Measurements from ENCODE around the gene PCDHGB2.
"Not testable (repeated sequence)": the region's sequence is repeated elsewhere in the genome, so short reads cannot be mapped to it uniquely, and the experiment has no call there.

PCDHGB2 gene

GRCh38 chr5:141351591-141351990 lies 8.2 kb upstream of the PCDHGB2 start:
- DNase-seq: no peak

GRCh38 chr5:141354900-141355469 lies 4.8 kb upstream of the PCDHGB2 start, which contains the start of gene PCDHGA4:
Gene PCDHGA4 (plus strand): TSS chr5:141355021. CDS start chr5:141355108, 87 bp downstream.
- DNase-seq: no peak

GRCh38 chr5:141355641-141356040 lies 4.2 kb upstream of the PCDHGB2 start:
- DNase-seq: no peak

GRCh38 chr5:141356133-141356532 lies 3.7 kb upstream of the PCDHGB2 start:
- DNase-seq: no peak

GRCh38 chr5:141356950-141357349 lies 2.8 kb upstream of the PCDHGB2 start:
- no peak for DNase-seq

GRCh38 chr5:141360685-141361084 lies 891 bp downstream of the PCDHGB2 start:
- DNase-seq: no peak

- DNase-seq: no peak
Measured at GRCh38 chr5:141362719-141363118, 2.9 kb downstream of the PCDHGB2 start.

GRCh38 chr5:141363952-141364660 lies 4.3 kb downstream of the PCDHGB2 start, which contains the start of gene PCDHGA5:
Gene PCDHGA5 (plus strand): TSS chr5:141364162. CDS start chr5:141364331, 169 bp downstream.
- DNase-seq: no peak

- DNase-seq: no peak
Measured at GRCh38 chr5:141366016-141366896, 6.5 kb downstream of the PCDHGB2 start.

- DNase-seq: no peak
Measured at GRCh38 chr5:141369994-141370848, 10.4 kb downstream of the PCDHGB2 start, which contains the start of gene PCDHGB3. Gene PCDHGB3 (plus strand): TSS chr5:141370242. CDS start chr5:141370395, 153 bp downstream.

GRCh38 chr5:141371572-141372475 lies 12.0 kb downstream of the PCDHGB2 start:
- no peak for DNase-seq

GRCh38 chr5:141373673-141374317 lies 14.0 kb downstream of the PCDHGB2 start, which contains the start of gene PCDHGA6:
Gene PCDHGA6 (plus strand): TSS chr5:141373891. CDS start chr5:141374084, 193 bp downstream.
- DNase-seq: no peak

GRCh38 chr5:141374627-141375026 lies 14.8 kb downstream of the PCDHGB2 start:
- DNase-seq: no peak

GRCh38 chr5:141375444-141376155 lies 15.8 kb downstream of the PCDHGB2 start:
- DNase-seq: not testable (repeated sequence)

GRCh38 chr5:141382469-141383294 lies 22.9 kb downstream of the PCDHGB2 start, which contains the start of gene PCDHGA7:
Gene PCDHGA7 (plus strand): TSS chr5:141382742. CDS start chr5:141382900, 158 bp downstream.
- no peak for DNase-seq

GRCh38 chr5:141383345-141383744 lies 23.6 kb downstream of the PCDHGB2 start:
- no peak for DNase-seq

- DNase-seq: no peak
Measured at GRCh38 chr5:141384471-141385267, 24.9 kb downstream of the PCDHGB2 start.

Data from activated T-cell treated with anti-CD3 and anti-CD28 coated beads, Interleukin-2, amount 50 U/mL, for 1 hour (primary cell).